ENCODE results near the gene MPV17L.

- TF ChIP-seq PATZ1 (CRISPR knock-in tag; IDR thresholded peaks at IDR 0.05; ENCODE audit: borderline replicate concordance) (no peak), TCF4 (CRISPR knock-in tag; IDR thresholded peaks at IDR 0.05; ENCODE audit: borderline replicate concordance) (no peak), ZFP3 (CRISPR knock-in tag; IDR thresholded peaks at IDR 0.05) (no peak)
Measured at GRCh38 chr16:15434079-15434424, 38.5 kb downstream of the MPV17L start.

Data from SK-N-SH treated with all-trans-retinoic acid at 6 μM for 48 hours (cell line).